MCF 10A (cell line): ENCODE data around the gene MRGPRF. TPM values are rescaled to one million over a fixed set of nuclear protein-coding genes. Genes with fewer than 3 reads are reported as not detected.

Experiments
- BruUV-seq: library from RNA; stranded (reverse); fragments of 400-500 nt; replicated peaks from 2 replicates; lab custom pipeline; 2021; lab: Mats Ljungman, UMichigan
- CTCF ChIA-PET: fragments of 300-600 bp; sonication (Branson Sonifier 250); formaldehyde crosslinking; extraction: SDS; loops from one replicate; lab custom pipeline; 2021; ENCODE audit warnings: antibody characterized with exemption, inconsistent platforms; lab: Yijun Ruan, JAX
- POLR2A ChIA-PET: fragments of 300-600, 350-650 bp; sonication (Branson Sonifier 250); formaldehyde crosslinking; extraction: SDS; loops from one replicate; lab custom pipeline; 2020; ENCODE audit warnings: antibody characterized with exemption, inconsistent platforms; lab: Yijun Ruan, JAX
- DNase-seq: peaks from one replicate; pipeline ENCODE4 v3.0.0-alpha.2; 2018; ENCODE audit not compliant: unreplicated experiment
- H3K27ac Mint-ChIP-seq: one replicate; pipeline ENCODE4 v1.8.0; 2022; ENCODE audit warnings: mild to moderate bottlenecking, low read depth, mixed read lengths; ENCODE audit not compliant: unreplicated experiment
- H3K27me3 Mint-ChIP-seq: one replicate; pipeline ENCODE4 v1.8.0; 2022; ENCODE audit warnings: mixed read lengths; ENCODE audit not compliant: insufficient read depth, unreplicated experiment
- H3K36me3 Mint-ChIP-seq: one replicate; pipeline ENCODE4 v1.8.0; 2022; ENCODE audit warnings: mild to moderate bottlenecking, moderate library complexity, mixed read lengths; ENCODE audit not compliant: insufficient read depth, unreplicated experiment
- H3K4me1 Mint-ChIP-seq: one replicate; pipeline ENCODE4 v1.8.0; 2022; ENCODE audit warnings: mixed read lengths; ENCODE audit not compliant: insufficient read depth, unreplicated experiment
- H3K4me3 Mint-ChIP-seq: one replicate; pipeline ENCODE4 v1.8.0; 2022; ENCODE audit warnings: mild to moderate bottlenecking, moderate library complexity, mixed read lengths; ENCODE audit not compliant: unreplicated experiment
- H3K9me3 Mint-ChIP-seq: one replicate; pipeline ENCODE4 v1.8.0; 2022; ENCODE audit warnings: mixed read lengths; ENCODE audit not compliant: unreplicated experiment
- intact Hi-C: fragments of 100-400 bp; cut with micrococcal nuclease; formaldehyde crosslinking; loops from 2 replicates; pipeline ENCODE4 v1.14.1; 2022
- total RNA-seq: library from RNA; stranded (reverse); gene quantifications from 2 replicates; pipeline ENCODE4 v1.2.3, GENCODE V29; 2022
- TF ChIP-seq, protein P1 (sequence below): fragments of 200-600 bp; IDR thresholded peaks from one replicate; pipeline ENCODE4 v1.8.0; 2022; ENCODE audit warnings: antibody characterized with exemption, mild to moderate bottlenecking; ENCODE audit not compliant: unreplicated experiment

MRGPRF gene
- total RNA-seq, 1 experiment from 2014 or later: not detected

- Mint-ChIP-seq H3K27me3 (no peaks in the 10 kb centered on the region), H3K4me3 (no peak overlapping the region), H3K9me3 (no peaks in the 10 kb centered on the region), H3K27ac (no peak overlapping the region), H3K36me3 (no peaks in the 10 kb centered on the region), H3K4me1 (peaks cover 14% of the 10 kb centered on the region)
- ChIA-PET POLR2A (no interaction called here), CTCF (no interaction called here)
- DNase-seq: no peak
- intact Hi-C loops: no loop called here
- TF ChIP-seq, protein P1, sequence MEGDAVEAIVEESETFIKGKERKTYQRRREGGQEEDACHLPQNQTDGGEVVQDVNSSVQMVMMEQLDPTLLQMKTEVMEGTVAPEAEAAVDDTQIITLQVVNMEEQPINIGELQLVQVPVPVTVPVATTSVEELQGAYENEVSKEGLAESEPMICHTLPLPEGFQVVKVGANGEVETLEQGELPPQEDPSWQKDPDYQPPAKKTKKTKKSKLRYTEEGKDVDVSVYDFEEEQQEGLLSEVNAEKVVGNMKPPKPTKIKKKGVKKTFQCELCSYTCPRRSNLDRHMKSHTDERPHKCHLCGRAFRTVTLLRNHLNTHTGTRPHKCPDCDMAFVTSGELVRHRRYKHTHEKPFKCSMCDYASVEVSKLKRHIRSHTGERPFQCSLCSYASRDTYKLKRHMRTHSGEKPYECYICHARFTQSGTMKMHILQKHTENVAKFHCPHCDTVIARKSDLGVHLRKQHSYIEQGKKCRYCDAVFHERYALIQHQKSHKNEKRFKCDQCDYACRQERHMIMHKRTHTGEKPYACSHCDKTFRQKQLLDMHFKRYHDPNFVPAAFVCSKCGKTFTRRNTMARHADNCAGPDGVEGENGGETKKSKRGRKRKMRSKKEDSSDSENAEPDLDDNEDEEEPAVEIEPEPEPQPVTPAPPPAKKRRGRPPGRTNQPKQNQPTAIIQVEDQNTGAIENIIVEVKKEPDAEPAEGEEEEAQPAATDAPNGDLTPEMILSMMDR: no peak
- no TSS peak for BruUV-seq
Measured at GRCh38 chr11:69006816-69007215, 6.2 kb downstream of the MRGPRF start.

- BruUV-seq: no TSS peak
- Mint-ChIP-seq H3K4me1 (peaks cover 14% of the 10 kb centered on the region), H3K4me3 (no peak overlapping the region), H3K9me3 (no peaks in the 10 kb centered on the region), H3K27me3 (no peaks in the 10 kb centered on the region), H3K27ac (no peak overlapping the region), H3K36me3 (no peaks in the 10 kb centered on the region)
- ChIA-PET POLR2A (no interaction called here), CTCF (interaction anchor here (0.6 kb wide), 1 partner anchor 101 kb away, joined by 3 read pairs; no protein-coding TSS in a partner anchor)
- TF ChIP-seq, protein P1: no peak
- intact Hi-C loops: no loop called here
- DNase-seq: no peak
Measured at GRCh38 chr11:69005631-69006368, 7.2 kb downstream of the MRGPRF start.

DNA sequence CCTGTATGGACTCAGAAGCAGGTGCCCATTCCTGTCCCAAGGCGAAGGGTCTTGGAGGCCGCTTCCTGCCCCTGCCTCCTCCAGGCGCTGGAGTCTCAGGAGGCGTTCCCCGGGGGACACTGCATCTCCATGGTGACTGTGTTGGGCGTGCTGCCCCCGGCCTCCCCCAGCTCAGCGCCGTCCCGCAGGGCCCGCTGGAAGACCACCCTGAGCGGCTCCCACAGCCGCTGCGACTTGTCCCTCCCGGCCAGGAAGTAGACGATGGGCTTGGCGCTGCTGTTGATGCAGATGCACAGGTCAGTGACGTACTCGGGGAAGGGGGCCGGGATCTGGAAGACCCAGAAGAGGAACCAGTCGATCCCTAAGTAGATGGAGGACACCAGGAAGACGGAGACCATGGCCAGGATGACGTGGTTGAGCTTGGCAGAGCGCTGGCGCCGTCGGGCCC, 7.8 kb downstream of the MRGPRF start:
- peaks cover 14% of the 10 kb centered on the region for H3K4me1 Mint-ChIP-seq
- no TSS peak for BruUV-seq
- intact Hi-C loops: no loop called here
- ChIA-PET CTCF (no interaction called here), POLR2A (no interaction called here)
- no peak overlapping the region for H3K4me3 Mint-ChIP-seq
- H3K9me3 Mint-ChIP-seq: no peaks in the 10 kb centered on the region
- no peak for DNase-seq
- TF ChIP-seq, protein P1: no peak
- no peak overlapping the region for H3K27ac Mint-ChIP-seq
- no peaks in the 10 kb centered on the region for H3K27me3 Mint-ChIP-seq
- H3K36me3 Mint-ChIP-seq: no peaks in the 10 kb centered on the region

DNA sequence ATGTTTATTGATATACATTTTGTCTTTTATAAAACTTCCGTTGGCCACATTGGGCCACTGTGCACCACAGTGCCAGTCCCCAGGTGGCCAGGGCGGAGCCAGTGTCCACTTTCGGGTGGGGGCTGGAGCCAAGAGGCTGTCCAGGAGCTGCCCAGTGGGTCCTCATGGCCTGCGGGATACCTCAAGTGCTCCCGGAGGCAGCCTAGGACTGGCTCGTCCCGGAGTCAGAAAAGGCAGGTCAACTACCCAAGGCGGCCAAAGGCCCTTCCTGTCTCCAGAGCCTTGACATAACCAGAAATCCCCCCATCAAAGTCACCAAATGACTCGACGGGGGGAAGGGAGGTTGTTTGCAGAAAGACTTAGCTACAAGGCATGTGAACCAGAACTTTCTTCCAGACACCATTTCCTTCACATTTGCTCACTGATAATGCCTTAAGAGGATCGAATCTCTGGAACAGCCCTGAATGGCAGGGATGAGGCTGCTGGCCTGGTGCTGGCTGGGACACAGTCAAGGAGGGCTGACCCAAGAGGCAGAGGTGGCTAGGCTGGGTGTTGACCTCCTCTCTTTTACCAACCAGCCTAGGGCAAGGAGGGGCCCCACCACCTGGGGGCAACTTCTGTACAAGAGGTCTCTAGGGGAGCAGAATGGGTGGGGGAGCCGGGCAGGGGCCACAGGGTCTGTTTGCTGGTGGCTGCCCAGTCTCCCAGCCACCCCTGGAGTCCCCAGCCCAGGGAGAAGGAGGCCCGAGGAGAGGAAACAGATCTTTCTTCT, 8.4 kb downstream of the MRGPRF start:
- intact Hi-C loops: no loop called here
- CTCF ChIA-PET: no interaction called here
- DNase-seq: no peak
- POLR2A ChIA-PET: no interaction called here
- TF ChIP-seq, protein P1: no peak
- Mint-ChIP-seq H3K27ac (no peak overlapping the region), H3K4me1 (peaks cover 14% of the 10 kb centered on the region), H3K4me3 (no peak overlapping the region), H3K36me3 (no peaks in the 10 kb centered on the region), H3K27me3 (no peaks in the 10 kb centered on the region), H3K9me3 (no peaks in the 10 kb centered on the region)
- BruUV-seq: no TSS peak
